GM19240 (cell line): Measurements from ENCODE around the gene ZNF385C.

Source experiments
- DNase-seq: peaks from one replicate; pipeline ENCODE4 v3.0.0; 2011; ENCODE audit warnings: low spot score; ENCODE audit not compliant: insufficient read length

The ZNF385C gene

GRCh38 chr17:41996855-41997164 lies 101.5 kb downstream of the ZNF385C start:
- no peak for DNase-seq

- DNase-seq = no peak
These were observed 105.7 kb downstream of the ZNF385C start for GRCh38 chr17:41992576-41992975.

- DNase-seq = no peak
These were observed 108.4 kb downstream of the ZNF385C start for GRCh38 chr17:41989702-41990419.

- no peak for DNase-seq
These were observed 109.9 kb downstream of the ZNF385C start for GRCh38 chr17:41988418-41988817.

- no peak for DNase-seq
These were observed 110.6 kb downstream of the ZNF385C start for GRCh38 chr17:41987642-41988041.

- no peak for DNase-seq
These were observed 111.6 kb downstream of the ZNF385C start for GRCh38 chr17:41986634-41987033.

GRCh38 chr17:41985919-41986318 lies 112.4 kb downstream of the ZNF385C start:
- no peak for DNase-seq

- DNase-seq = no peak
These were observed 113.8 kb downstream of the ZNF385C start for GRCh38 chr17:41984454-41984853.

GRCh38 chr17:41982026-41982760 lies 116.1 kb downstream of the ZNF385C start:
- DNase-seq = no peak

- DNase-seq = no peak
These were observed 120.3 kb downstream of the ZNF385C start for GRCh38 chr17:41977991-41978390.

- peak; percentile 54 for DNase-seq
These were observed 122.0 kb downstream of the ZNF385C start for GRCh38 chr17:41976142-41976768.
